B cell (primary cell): ENCODE results near the gene EBPL.

Source experiments
- CTCF ChIP-seq: fragments of 200-600 bp; IDR thresholded peaks from one replicate; pipeline ENCODE4 v1.8.0; 2022; ENCODE audit warnings: antibody characterized with exemption, mild to moderate bottlenecking
- EZH2 ChIP-seq: IDR thresholded peaks from 2 replicates; pipeline ENCODE4 v1.6.1; 2012; ENCODE audit warnings: borderline replicate concordance, low read depth, mild to moderate bottlenecking, moderate library complexity, low read length; ENCODE audit not compliant: insufficient read depth, poor library complexity, severe bottlenecking

- TF ChIP-seq CTCF = no peak
- TF ChIP-seq EZH2 = no peak
Measured at GRCh38 chr13:49697468-49697867, 6.2 kb upstream of the EBPL start.
